ENCODE measurements around the gene ADAMTS17.
A peak's percentile ranks its signal among the peaks of the same experiment; 100 is the strongest.

The ADAMTS17 gene

DNA sequence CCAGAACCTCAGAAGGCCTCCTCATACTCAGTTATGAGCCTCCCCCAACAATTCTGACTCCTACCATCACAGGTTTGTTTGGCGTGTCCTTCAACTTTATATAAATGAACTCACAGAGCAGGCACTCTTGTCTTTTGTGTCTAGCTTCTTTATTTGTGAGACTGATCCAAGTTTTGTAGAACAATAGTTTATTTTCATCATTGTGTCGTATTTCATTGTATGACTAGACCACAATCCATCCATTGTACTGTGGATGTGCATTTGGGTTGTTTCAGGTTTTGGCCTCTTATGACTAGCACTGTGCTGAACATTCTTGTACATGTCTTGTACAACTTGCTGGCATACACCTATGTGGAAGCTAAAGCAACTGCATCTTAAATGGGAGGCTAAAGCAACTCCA lies 315.7 kb downstream of the ADAMTS17 start:
- TF ChIP-seq, protein P1, sequence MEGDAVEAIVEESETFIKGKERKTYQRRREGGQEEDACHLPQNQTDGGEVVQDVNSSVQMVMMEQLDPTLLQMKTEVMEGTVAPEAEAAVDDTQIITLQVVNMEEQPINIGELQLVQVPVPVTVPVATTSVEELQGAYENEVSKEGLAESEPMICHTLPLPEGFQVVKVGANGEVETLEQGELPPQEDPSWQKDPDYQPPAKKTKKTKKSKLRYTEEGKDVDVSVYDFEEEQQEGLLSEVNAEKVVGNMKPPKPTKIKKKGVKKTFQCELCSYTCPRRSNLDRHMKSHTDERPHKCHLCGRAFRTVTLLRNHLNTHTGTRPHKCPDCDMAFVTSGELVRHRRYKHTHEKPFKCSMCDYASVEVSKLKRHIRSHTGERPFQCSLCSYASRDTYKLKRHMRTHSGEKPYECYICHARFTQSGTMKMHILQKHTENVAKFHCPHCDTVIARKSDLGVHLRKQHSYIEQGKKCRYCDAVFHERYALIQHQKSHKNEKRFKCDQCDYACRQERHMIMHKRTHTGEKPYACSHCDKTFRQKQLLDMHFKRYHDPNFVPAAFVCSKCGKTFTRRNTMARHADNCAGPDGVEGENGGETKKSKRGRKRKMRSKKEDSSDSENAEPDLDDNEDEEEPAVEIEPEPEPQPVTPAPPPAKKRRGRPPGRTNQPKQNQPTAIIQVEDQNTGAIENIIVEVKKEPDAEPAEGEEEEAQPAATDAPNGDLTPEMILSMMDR (IDR thresholded peaks at IDR 0.05; ENCODE audit: low read depth, low read length) = no peak
- in situ Hi-C loops (cut with HindIII; ENCODE audit: low sequenced_read_pairs) = no loop called here
- no peak for DNase-seq (ENCODE audit: low read depth, low spot score)
- H3K4me3 ChIP-seq (ENCODE audit: low read depth, low read length) = no peak overlapping the region

DNA sequence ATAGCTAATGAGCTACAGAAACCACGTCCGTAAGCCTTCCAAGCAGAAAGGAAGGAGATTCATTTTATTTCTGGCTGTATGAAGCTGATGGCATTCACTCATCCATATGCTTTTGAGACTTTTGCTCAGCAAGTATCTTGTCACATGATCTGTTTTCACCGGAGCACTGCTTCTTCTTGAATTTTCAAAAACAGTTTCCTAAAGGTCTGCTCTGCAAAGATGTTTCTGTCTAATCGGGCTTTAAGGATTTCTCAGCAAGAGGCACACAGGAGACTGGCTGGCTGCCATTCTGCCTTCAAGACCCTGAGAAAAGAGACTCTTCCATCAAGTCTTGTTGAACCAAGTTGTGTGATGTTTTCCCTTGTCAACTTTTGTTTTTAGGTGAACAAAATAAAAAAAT lies 319.0 kb downstream of the ADAMTS17 start:
- no peak overlapping the region for H3K4me3 ChIP-seq (ENCODE audit: low read depth, low read length)
- in situ Hi-C loops (cut with HindIII; ENCODE audit: low sequenced_read_pairs) = no loop called here
- TF ChIP-seq, protein P1 (IDR thresholded peaks at IDR 0.05; ENCODE audit: low read depth, low read length) = no peak
- DNase-seq (ENCODE audit: low read depth, low spot score) = peak; percentile 4

DNA sequence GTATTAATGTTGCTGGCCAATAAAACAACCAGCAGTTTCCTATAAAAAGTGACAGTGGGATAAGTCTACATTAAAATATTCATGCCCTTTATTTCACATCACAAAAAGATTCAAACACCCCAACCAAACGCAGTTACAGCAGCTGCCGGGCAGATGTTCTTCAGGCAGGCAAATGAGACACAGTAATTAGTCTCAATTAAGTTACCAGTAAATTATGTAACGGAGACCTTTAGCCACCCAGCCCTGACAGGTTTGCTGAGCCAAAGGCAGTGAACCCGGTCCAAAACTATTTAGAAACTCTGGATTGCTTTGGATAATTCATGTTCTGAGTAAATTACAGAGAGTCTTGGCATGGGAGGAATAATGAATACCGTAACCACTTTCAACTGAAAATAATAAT lies 319.4 kb downstream of the ADAMTS17 start:
- TF ChIP-seq, protein P1 (IDR thresholded peaks at IDR 0.05; ENCODE audit: low read depth, low read length) = no peak
- no peak overlapping the region for H3K4me3 ChIP-seq (ENCODE audit: low read depth, low read length)
- in situ Hi-C loops (cut with HindIII; ENCODE audit: low sequenced_read_pairs) = no loop called here
- DNase-seq (ENCODE audit: low read depth, low spot score) = no peak

DNA sequence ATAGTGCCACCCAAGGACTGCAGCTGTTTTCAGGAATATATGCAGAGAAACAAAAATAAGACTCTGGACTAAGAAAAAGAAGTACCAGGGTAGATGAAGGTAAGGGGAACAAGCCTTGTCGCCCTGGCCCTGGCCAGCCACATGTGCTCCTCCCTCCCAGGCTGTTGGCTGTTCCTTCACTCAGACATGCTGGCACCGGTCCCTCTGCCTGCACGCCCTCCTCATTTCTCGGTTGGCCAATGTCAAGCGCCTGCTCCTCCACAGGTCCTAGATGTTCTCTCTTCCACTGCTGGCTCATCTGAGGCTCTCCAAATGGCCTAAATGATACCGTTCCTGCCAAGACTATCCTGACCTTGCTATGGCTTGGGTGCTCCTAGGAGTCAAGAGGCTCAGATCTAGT lies 320.1 kb downstream of the ADAMTS17 start:
- TF ChIP-seq, protein P1 (IDR thresholded peaks at IDR 0.05; ENCODE audit: low read depth, low read length) = no peak
- in situ Hi-C loops (cut with HindIII; ENCODE audit: low sequenced_read_pairs) = no loop called here
- no peak for DNase-seq (ENCODE audit: low read depth, low spot score)
- H3K4me3 ChIP-seq (ENCODE audit: low read depth, low read length) = no peak overlapping the region

DNA sequence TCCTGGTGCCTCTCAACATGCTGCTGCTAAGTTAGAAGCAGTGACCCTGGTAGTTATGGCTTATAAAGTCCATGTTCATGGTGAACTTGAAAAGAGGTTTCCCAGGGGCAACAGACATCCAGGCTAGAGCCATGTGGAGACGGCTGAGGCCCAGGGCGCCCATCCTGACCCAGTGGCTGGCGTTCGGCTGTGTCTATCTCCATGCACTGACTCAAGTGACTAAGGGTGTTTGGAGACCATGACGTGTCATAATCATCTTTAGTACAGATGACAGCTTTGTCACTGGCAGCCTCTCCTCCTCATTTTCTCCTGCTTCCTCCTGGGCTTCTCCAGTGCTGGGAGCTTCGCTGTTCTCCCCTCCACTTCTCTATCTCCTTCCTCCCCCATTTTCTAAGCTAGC lies 321.2 kb downstream of the ADAMTS17 start:
- DNase-seq (ENCODE audit: low read depth, low spot score) = no peak
- no peak overlapping the region for H3K4me3 ChIP-seq (ENCODE audit: low read depth, low read length)
- TF ChIP-seq, protein P1 (IDR thresholded peaks at IDR 0.05; ENCODE audit: low read depth, low read length) = no peak
- in situ Hi-C loops (cut with HindIII; ENCODE audit: low sequenced_read_pairs) = no loop called here

DNA sequence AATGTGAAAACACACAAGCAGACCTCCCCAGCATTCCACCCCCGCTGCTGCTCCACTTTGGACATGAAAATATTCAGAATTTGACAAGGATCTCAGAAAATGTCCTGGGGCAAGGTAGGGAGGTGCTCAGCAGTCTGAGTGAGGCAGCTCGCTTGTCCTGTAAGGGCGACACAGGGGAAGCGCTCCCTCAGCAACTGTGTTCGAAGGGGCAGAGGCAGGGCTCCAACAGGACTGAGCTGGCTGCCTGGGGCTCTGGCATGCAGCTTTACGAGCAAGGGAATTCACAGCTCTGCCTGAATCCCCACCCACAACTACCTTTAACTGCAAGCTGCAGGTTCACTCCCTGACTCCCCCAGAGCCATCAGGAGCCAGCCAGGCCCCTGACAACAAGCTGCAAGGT lies 321.6 kb downstream of the ADAMTS17 start:
- TF ChIP-seq, protein P1 (IDR thresholded peaks at IDR 0.05; ENCODE audit: low read depth, low read length) = no peak
- DNase-seq (ENCODE audit: low read depth, low spot score) = no peak
- in situ Hi-C loops (cut with HindIII; ENCODE audit: low sequenced_read_pairs) = no loop called here
- H3K4me3 ChIP-seq (ENCODE audit: low read depth, low read length) = no peak overlapping the region

DNA sequence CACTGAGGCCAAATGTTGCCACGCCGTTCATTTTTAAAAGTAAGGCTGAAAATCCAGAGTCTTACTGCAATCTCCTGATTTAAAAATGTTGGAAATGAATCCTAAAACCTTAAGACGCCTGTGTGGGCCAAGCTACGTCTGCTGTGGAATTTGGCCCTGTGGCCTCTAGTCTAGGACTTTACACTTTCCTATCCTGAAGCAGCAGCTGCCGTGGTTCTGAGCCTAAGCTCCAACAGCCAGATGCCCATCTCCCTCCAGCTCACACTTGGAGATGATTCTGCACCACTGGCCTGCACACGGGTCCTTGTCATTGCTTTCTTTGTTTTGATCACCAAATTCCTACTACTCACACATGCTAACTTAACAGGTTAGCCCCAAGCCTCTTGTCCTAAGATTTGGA lies 322.2 kb downstream of the ADAMTS17 start:
- in situ Hi-C loops (cut with HindIII; ENCODE audit: low sequenced_read_pairs) = no loop called here
- TF ChIP-seq, protein P1 (IDR thresholded peaks at IDR 0.05; ENCODE audit: low read depth, low read length) = no peak
- no peak overlapping the region for H3K4me3 ChIP-seq (ENCODE audit: low read depth, low read length)
- no peak for DNase-seq (ENCODE audit: low read depth, low spot score)

All from astrocyte of the spinal cord (primary cell).